ENCODE measurements around the gene UGP2. TPM values are rescaled to one million over a fixed set of nuclear protein-coding genes. Genes with fewer than 3 reads are reported as not detected.

The UGP2 gene
- total RNA-seq: 168 and 189 TPM in 2 replicates

DNA sequence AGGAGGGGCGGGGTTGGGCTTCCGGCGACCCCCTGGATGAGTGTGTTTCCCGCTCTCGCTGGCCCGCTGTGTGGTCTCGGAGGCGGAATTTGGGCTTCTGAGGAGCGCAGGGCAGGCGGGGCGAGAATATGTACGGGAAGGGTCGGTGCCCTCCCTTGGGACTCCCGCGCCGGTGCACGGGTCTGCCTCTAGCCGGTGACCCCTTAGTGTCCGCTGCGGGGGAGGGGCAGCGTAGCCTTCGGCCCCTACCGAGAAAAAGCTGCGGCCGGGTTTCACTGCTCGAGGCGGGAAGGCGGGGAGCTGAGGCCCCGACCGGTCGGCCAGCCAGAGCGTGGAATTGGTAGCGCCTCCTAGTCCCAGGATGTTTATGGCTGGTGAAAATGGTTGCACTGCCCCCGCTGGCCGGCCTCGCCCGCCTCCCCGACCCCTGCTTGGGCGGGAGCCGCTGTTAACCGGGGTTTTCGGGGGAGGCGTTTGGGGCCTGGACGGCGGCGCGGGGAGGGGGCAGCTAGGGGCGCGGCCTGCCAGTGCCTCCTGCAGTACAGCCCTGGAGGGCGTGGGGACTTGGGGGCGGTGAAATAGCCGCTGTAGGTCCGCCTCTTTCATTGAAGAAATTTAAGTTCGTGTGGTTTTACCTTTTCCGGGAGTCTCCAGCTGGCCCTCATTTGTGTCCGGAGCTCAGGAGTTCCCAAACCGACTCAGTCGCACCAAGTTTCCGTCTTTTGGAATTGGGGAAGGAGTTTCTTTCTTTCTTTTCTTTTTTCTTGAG is at the start of gene UGP2:
Gene UGP2 (plus strand): TSS at position 643 of the 769 bp plus-strand sequence. CDS start 290 bp downstream, outside the sequence.

Other genes starting within 250 kb of the UGP2 start
- 11.1 and 15.4 TPM in 2 replicates for gene VPS54, start 177.5 kb downstream of the UGP2 start, total RNA-seq

Data from pericardium fibroblast (primary cell).